ENCODE data around the gene PHOX2A.

PHOX2A gene

GRCh38 chr11:72240461-72241290, 3.3 kb downstream of the PHOX2A start:
- Mint-ChIP-seq H3K9me3 (no peaks in the 10 kb centered on the region), H3K27ac (peak overlapping the region in 1 of 2 donors; percentile 84), H3K4me3 (peak overlapping the region; percentile 68 to 70), H3K27me3 (peaks cover 51% of the 10 kb centered on the region), H3K4me1 (peaks cover 36% of the 10 kb centered on the region)
- ATAC-seq: peak; percentile 35
- peak in 1 of 2 donors; percentile 34 for DNase-seq

GRCh38 chr11:72239849-72240460, 4.0 kb downstream of the PHOX2A start:
- no peak overlapping the region for H3K27ac Mint-ChIP-seq
- peak; percentile 33 for ATAC-seq
- H3K4me1 Mint-ChIP-seq: peaks cover 35% of the 10 kb centered on the region
- no peaks in the 10 kb centered on the region for H3K9me3 Mint-ChIP-seq
- H3K27me3 Mint-ChIP-seq: peaks cover 51% of the 10 kb centered on the region
- peak overlapping the region; percentile 68 to 70 for H3K4me3 Mint-ChIP-seq
- DNase-seq: no peak

GRCh38 chr11:72239313-72239848, 4.6 kb downstream of the PHOX2A start:
- Mint-ChIP-seq H3K4me3 (peak overlapping the region; percentile 44 to 76), H3K4me1 (peaks cover 32% of the 10 kb centered on the region), H3K27me3 (peaks cover 51% of the 10 kb centered on the region), H3K9me3 (no peaks in the 10 kb centered on the region), H3K27ac (no peak overlapping the region)
- peak; percentile 7 for ATAC-seq
- DNase-seq: no peak

GRCh38 chr11:72238492-72239312, 5.3 kb downstream of the PHOX2A start:
- no peaks in the 10 kb centered on the region for H3K9me3 Mint-ChIP-seq
- H3K4me3 Mint-ChIP-seq: no peak overlapping the region
- no peak for ATAC-seq
- DNase-seq: no peak
- no peak overlapping the region for H3K27ac Mint-ChIP-seq
- peaks cover 50% of the 10 kb centered on the region for H3K27me3 Mint-ChIP-seq
- H3K4me1 Mint-ChIP-seq: peaks cover 38% of the 10 kb centered on the region

- Mint-ChIP-seq H3K4me1 (peaks cover 32% of the 10 kb centered on the region), H3K27ac (no peak overlapping the region), H3K4me3 (no peak overlapping the region), H3K9me3 (no peaks in the 10 kb centered on the region), H3K27me3 (peaks cover 43% of the 10 kb centered on the region)
- ATAC-seq (peak; percentile 53), DNase-seq (peak; percentile 50 to 58)
Observed at GRCh38 chr11:72238040-72238450, 5.9 kb downstream of the PHOX2A start.

GRCh38 chr11:72237112-72237931, 6.7 kb downstream of the PHOX2A start:
- Mint-ChIP-seq H3K4me3 (no peak overlapping the region), H3K27ac (peak overlapping the region in 1 of 2 donors; percentile 16), H3K27me3 (peaks cover 36% of the 10 kb centered on the region), H3K4me1 (peaks cover 31% of the 10 kb centered on the region), H3K9me3 (no peaks in the 10 kb centered on the region)
- ATAC-seq: no peak
- DNase-seq: no peak

- peaks cover 30% of the 10 kb centered on the region for H3K27me3 Mint-ChIP-seq
- ATAC-seq (no peak), DNase-seq (no peak)
- no peak overlapping the region for H3K27ac Mint-ChIP-seq
- H3K9me3 Mint-ChIP-seq: no peaks in the 10 kb centered on the region
- H3K4me3 Mint-ChIP-seq: no peak overlapping the region
- H3K4me1 Mint-ChIP-seq: peaks cover 31% of the 10 kb centered on the region
Observed at GRCh38 chr11:72236774-72237111, 7.2 kb downstream of the PHOX2A start.

GRCh38 chr11:72236083-72236697, 7.8 kb downstream of the PHOX2A start:
- Mint-ChIP-seq H3K4me3 (no peak overlapping the region), H3K9me3 (no peaks in the 10 kb centered on the region), H3K4me1 (peaks cover 31% of the 10 kb centered on the region), H3K27ac (no peak overlapping the region), H3K27me3 (peaks cover 25% of the 10 kb centered on the region)
- DNase-seq: peak in 1 of 2 donors; percentile 6
- no peak for ATAC-seq

GRCh38 chr11:72235351-72236057, 8.5 kb downstream of the PHOX2A start:
- no peak overlapping the region for H3K4me3 Mint-ChIP-seq
- ATAC-seq (no peak), DNase-seq (no peak)
- no peak overlapping the region for H3K27ac Mint-ChIP-seq
- H3K9me3 Mint-ChIP-seq: no peaks in the 10 kb centered on the region
- H3K27me3 Mint-ChIP-seq: peaks cover 18% of the 10 kb centered on the region
- peaks cover 24% of the 10 kb centered on the region for H3K4me1 Mint-ChIP-seq

GRCh38 chr11:72234920-72235319, 9.1 kb downstream of the PHOX2A start:
- Mint-ChIP-seq H3K27me3 (peaks cover 12% of the 10 kb centered on the region), H3K9me3 (no peaks in the 10 kb centered on the region), H3K4me1 (peaks cover 19% of the 10 kb centered on the region), H3K27ac (peak overlapping the region in 1 of 2 donors; percentile 5), H3K4me3 (no peak overlapping the region)
- DNase-seq: peak in 1 of 2 donors; percentile 4
- no peak for ATAC-seq

- H3K9me3 Mint-ChIP-seq: no peaks in the 10 kb centered on the region
- peaks cover 9% of the 10 kb centered on the region for H3K27me3 Mint-ChIP-seq
- H3K27ac Mint-ChIP-seq: peak overlapping the region in 1 of 2 donors; percentile 5
- DNase-seq (peak in 1 of 2 donors; percentile 2), ATAC-seq (no peak)
- no peak overlapping the region for H3K4me3 Mint-ChIP-seq
- peaks cover 18% of the 10 kb centered on the region for H3K4me1 Mint-ChIP-seq
Observed at GRCh38 chr11:72234514-72234830, 9.5 kb downstream of the PHOX2A start.

GRCh38 chr11:72233773-72234513, 10.0 kb downstream of the PHOX2A start:
- peak overlapping the region in 1 of 2 donors; percentile 7 for H3K27ac Mint-ChIP-seq
- H3K9me3 Mint-ChIP-seq: no peaks in the 10 kb centered on the region
- ATAC-seq (no peak), DNase-seq (peak in 1 of 2 donors; percentile 7)
- H3K27me3 Mint-ChIP-seq: peaks cover 3% of the 10 kb centered on the region
- peaks cover 18% of the 10 kb centered on the region for H3K4me1 Mint-ChIP-seq
- no peak overlapping the region for H3K4me3 Mint-ChIP-seq

- no peaks in the 10 kb centered on the region for H3K27me3 Mint-ChIP-seq
- no peak overlapping the region for H3K27ac Mint-ChIP-seq
- no peak overlapping the region for H3K4me3 Mint-ChIP-seq
- DNase-seq (peak in 1 of 2 donors; percentile 7), ATAC-seq (no peak)
- no peaks in the 10 kb centered on the region for H3K9me3 Mint-ChIP-seq
- peaks cover 19% of the 10 kb centered on the region for H3K4me1 Mint-ChIP-seq
Observed at GRCh38 chr11:72233056-72233772, 10.8 kb downstream of the PHOX2A start.

Data from stimulated activated naive CD8-positive, alpha-beta T cell treated with anti-CD3 and anti-CD28 coated beads, Interleukin-15, amount 100 ng/mL, for 72 hours (primary cell).